Endometrium (tissue), 2 donors: Measurements from ENCODE around the gene MCRIP2.
"Not testable (repeated sequence)": the region's sequence is repeated elsewhere in the genome, so short reads cannot be mapped to it uniquely, and the experiment has no call there.

ENCODE experiments used
- FAIRE-seq: peaks from 2 replicates; lab custom pipeline; 2012; peaks lifted over from hg19 to GRCh38; lab: Jason Lieb, UNC
- donor health status: control.
- donor health status: control.

Gene MCRIP2

GRCh38 chr16:641326-642188, at the start of gene MCRIP2:
TSS of gene MCRIP2 (plus strand) at chr16:641828. CDS start at chr16:641992, 164 bp downstream.
- FAIRE-seq = no peak

GRCh38 chr16:591892-592517, 49.6 kb upstream of the MCRIP2 start:
- FAIRE-seq = no peak

GRCh38 chr16:592518-593306, 48.9 kb upstream of the MCRIP2 start:
- no peak for FAIRE-seq

- FAIRE-seq = no peak
Observed at GRCh38 chr16:593406-593805, 48.2 kb upstream of the MCRIP2 start.

- FAIRE-seq = no peak
Observed at GRCh38 chr16:593807-594206, 47.8 kb upstream of the MCRIP2 start.

- FAIRE-seq = no peak
Observed at GRCh38 chr16:595094-595528, 46.5 kb upstream of the MCRIP2 start.

GRCh38 chr16:595942-596735, 45.5 kb upstream of the MCRIP2 start:
- no peak for FAIRE-seq

GRCh38 chr16:596736-597060, 44.9 kb upstream of the MCRIP2 start:
- FAIRE-seq = no peak

- not testable (repeated sequence) for FAIRE-seq
Observed at GRCh38 chr16:597655-598054, 44.0 kb upstream of the MCRIP2 start.

- FAIRE-seq = no peak
Observed at GRCh38 chr16:598823-599739, 42.5 kb upstream of the MCRIP2 start.

- FAIRE-seq = no peak
Observed at GRCh38 chr16:600781-601180, 40.8 kb upstream of the MCRIP2 start.

GRCh38 chr16:603933-604332, 37.7 kb upstream of the MCRIP2 start:
- FAIRE-seq = no peak

- FAIRE-seq = no peak
Observed at GRCh38 chr16:606656-607307, 34.8 kb upstream of the MCRIP2 start.

GRCh38 chr16:608019-608418, 33.6 kb upstream of the MCRIP2 start:
- no peak for FAIRE-seq

GRCh38 chr16:609316-609715, 32.3 kb upstream of the MCRIP2 start:
- FAIRE-seq = no peak

- no peak for FAIRE-seq
Observed at GRCh38 chr16:609984-610383, 31.6 kb upstream of the MCRIP2 start.

- no peak for FAIRE-seq
Observed at GRCh38 chr16:610513-611381, 30.9 kb upstream of the MCRIP2 start.

- FAIRE-seq = no peak
Observed at GRCh38 chr16:615122-615521, 26.5 kb upstream of the MCRIP2 start.
